Prostate gland (tissue), 2 donors: ENCODE data around the gene NUDT1.

ENCODE experiments used
- CTCF ChIP-seq, 4 experiments: fragments of 200-600 bp in 2 of 4; fragments of 450-650 bp in 2 of 4; sonication (generic) in 2 of 4; IDR thresholded peaks; 1 replicate in 3 of 4; 2 replicates in 1 of 4; pipeline ENCODE4 v1.5.1; 2016 to 2019; ENCODE audit warnings: antibody characterized with exemption in 4 of 4, mild to moderate bottlenecking in 2 of 4, moderate library complexity in 2 of 4
- POLR2A ChIP-seq: fragments of 450-650 bp; IDR thresholded peaks from one replicate; pipeline ENCODE4 v1.6.1; 2016; ENCODE audit warnings: antibody characterized with exemption, mild to moderate bottlenecking
- POLR2AphosphoS5 ChIP-seq: sonication (generic); formaldehyde crosslinking; IDR thresholded peaks from one replicate; pipeline ENCODE4 v1.6.1; 2017; ENCODE audit warnings: antibody characterized with exemption

- TF ChIP-seq CTCF (IDR thresholded peaks at IDR 0.05), result no peak
- TF ChIP-seq POLR2A, result no peak
- no peak for TF ChIP-seq POLR2AphosphoS5
Measured at GRCh38 chr7:2282185-2282751, 40.2 kb downstream of the NUDT1 start.
